OCI-LY7 (cell line): ENCODE measurements around the gene DRC7. TPM values are rescaled to one million over a fixed set of nuclear protein-coding genes. Genes with fewer than 3 reads are reported as not detected.

Experiments used
- BruUV-seq: library from RNA; stranded (reverse); fragments of 400-500 nt; replicated peaks from 2 replicates; lab custom pipeline; 2021; lab: Mats Ljungman, UMichigan
- CTCF ChIA-PET: fragments of 300-600 bp; sonication (Branson Sonifier 250); formaldehyde crosslinking; loops from one replicate; lab custom pipeline; 2022; ENCODE audit warnings: antibody characterized with exemption; ENCODE audit not compliant: unreplicated experiment; lab: Charles Lee
- POLR2A ChIA-PET: fragments of 300-600 bp; sonication (Branson Sonifier 250); formaldehyde crosslinking; loops from one replicate; lab custom pipeline; 2022; ENCODE audit warnings: antibody characterized with exemption; lab: Charles Lee
- DNase-seq: peaks from one replicate; pipeline ENCODE4 v3.0.0-alpha.2; 2015; ENCODE audit warnings: low spot score
- H2AFZ ChIP-seq: fragments of 200-600 bp; sonication (generic), shearing (Covaris generic); 2 replicates; pipeline ENCODE4 v1.6.1; 2014; ENCODE audit warnings: mild to moderate bottlenecking, antibody characterized with exemption, low read length, moderate library complexity
- H3K27ac ChIP-seq: fragments of 200-600 bp; sonication (generic); 2 replicates; pipeline ENCODE4 v1.5.1; 2014; ENCODE audit warnings: mixed run types, low read depth, mild to moderate bottlenecking, moderate library complexity, low read length, inconsistent platforms; ENCODE audit not compliant: poor library complexity, severe bottlenecking
- H3K36me3 ChIP-seq: fragments of 200-600 bp; sonication (generic); 2 replicates; pipeline ENCODE4 v1.6.1; 2014; ENCODE audit warnings: mild to moderate bottlenecking, antibody characterized with exemption, low read length, moderate library complexity, mixed read lengths; ENCODE audit not compliant: insufficient read depth
- H3K4me1 ChIP-seq: fragments of 200-600 bp; sonication (generic); 2 replicates; pipeline ENCODE4 v1.5.1; 2014; ENCODE audit warnings: mild to moderate bottlenecking, low read length; ENCODE audit not compliant: insufficient read depth, poor library complexity, severe bottlenecking
- H3K4me2 ChIP-seq: fragments of 200-600 bp; sonication (generic); 2 replicates; pipeline ENCODE4 v1.6.1; 2014; ENCODE audit warnings: mild to moderate bottlenecking, low read length
- H3K4me3 ChIP-seq: fragments of 200-600 bp; sonication (generic); 2 replicates; pipeline ENCODE4 v1.5.1; 2014; ENCODE audit warnings: mild to moderate bottlenecking, low read depth, low read length; ENCODE audit not compliant: poor library complexity, severe bottlenecking
- H3K79me2 ChIP-seq: fragments of 200-600 bp; sonication (generic); 2 replicates; pipeline ENCODE4 v1.6.1; 2016; ENCODE audit warnings: low read depth, mild to moderate bottlenecking, low read length, moderate library complexity, mixed read lengths; ENCODE audit not compliant: insufficient read depth
- H3K9me2 ChIP-seq: fragments of 200-600 bp; sonication (generic); 2 replicates; pipeline ENCODE4 v1.6.1; 2016; ENCODE audit warnings: mild to moderate bottlenecking, low read length, mixed read lengths; ENCODE audit not compliant: insufficient read depth
- H3K9me3 ChIP-seq: fragments of 200-600 bp; sonication (generic); 2 replicates; pipeline ENCODE4 v1.6.1; 2014; ENCODE audit warnings: mild to moderate bottlenecking, mixed run types, low read length, mixed read lengths
- H4K20me1 ChIP-seq: fragments of 200-600 bp; sonication (generic); 2 replicates; pipeline ENCODE4 v1.6.1; 2014; ENCODE audit warnings: mild to moderate bottlenecking, antibody characterized with exemption, low read length, moderate library complexity, mixed read lengths; ENCODE audit not compliant: insufficient read depth
- EZH2phosphoT487 ChIP-seq: fragments of 200-600 bp; sonication (generic); IDR thresholded peaks from 2 replicates; pipeline ENCODE4 v1.6.1; 2018; ENCODE audit warnings: low read depth, borderline replicate concordance, mild to moderate bottlenecking, mixed run types, antibody characterized with exemption, low read length, moderate library complexity, mixed read lengths
- intact Hi-C: fragments of 100-400 bp; cut with micrococcal nuclease; formaldehyde crosslinking; loops from one replicate; pipeline ENCODE4 v1.10.0; 2022; ENCODE audit not compliant: unreplicated experiment
- total RNA-seq, 2 experiments: library from RNA; depleted of rRNA in 1 of 2; stranded (reverse); fragments of >200 nt in 1 of 2; shearing (Covaris generic) in 1 of 2; gene quantifications; 2 replicates each; pipeline ENCODE4 v1.2.3, GENCODE V29; 2014 to 2022
- TF ChIP-seq, protein P1 (sequence below): fragments of 200-600 bp; sonication (generic); conservative IDR thresholded peaks from 2 replicates; pipeline ENCODE4 v1.5.1; 2014; ENCODE audit warnings: mild to moderate bottlenecking, antibody characterized with exemption, low read length, moderate library complexity, mixed read lengths

Gene DRC7
- total RNA-seq, 2 experiments from 2014 or later: 0.44 to 0.46 TPM

DNA sequence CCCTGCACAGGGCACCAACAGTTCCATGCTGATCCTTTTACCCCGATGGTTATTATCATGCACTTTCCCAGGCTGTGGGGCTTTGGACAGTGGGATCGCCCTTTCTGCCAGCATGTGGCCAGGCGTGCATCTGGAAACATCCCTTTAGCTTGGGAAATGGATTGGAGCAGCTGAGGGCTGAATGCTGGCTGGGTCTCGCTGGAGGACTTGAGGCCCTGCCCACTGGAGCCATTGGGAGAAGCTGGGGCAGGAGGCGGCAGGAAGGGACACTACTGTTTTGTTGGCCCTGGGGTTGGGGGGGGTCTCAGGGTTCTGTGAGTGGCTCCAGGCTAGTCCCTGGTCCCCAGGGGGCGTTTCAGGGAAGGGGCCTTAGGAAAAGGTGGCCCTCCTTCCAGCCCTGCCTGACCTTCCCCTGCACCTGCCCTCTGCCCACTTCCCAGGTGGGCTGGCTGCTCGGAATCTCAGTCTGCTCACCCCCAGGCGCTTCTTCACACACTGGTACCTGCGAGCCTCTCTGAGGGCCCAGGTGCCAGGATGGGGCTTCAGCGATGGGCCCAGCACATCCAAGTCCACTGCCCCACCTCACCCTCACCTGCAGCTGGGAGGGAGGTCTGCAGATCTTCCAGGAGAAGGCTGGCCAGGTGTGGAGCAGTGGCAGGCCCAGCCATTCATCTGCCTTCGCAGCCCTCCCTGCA lies 28.1 kb upstream of the DRC7 start:
- TF ChIP-seq EZH2phosphoT487: no peak
- TF ChIP-seq, protein P1, sequence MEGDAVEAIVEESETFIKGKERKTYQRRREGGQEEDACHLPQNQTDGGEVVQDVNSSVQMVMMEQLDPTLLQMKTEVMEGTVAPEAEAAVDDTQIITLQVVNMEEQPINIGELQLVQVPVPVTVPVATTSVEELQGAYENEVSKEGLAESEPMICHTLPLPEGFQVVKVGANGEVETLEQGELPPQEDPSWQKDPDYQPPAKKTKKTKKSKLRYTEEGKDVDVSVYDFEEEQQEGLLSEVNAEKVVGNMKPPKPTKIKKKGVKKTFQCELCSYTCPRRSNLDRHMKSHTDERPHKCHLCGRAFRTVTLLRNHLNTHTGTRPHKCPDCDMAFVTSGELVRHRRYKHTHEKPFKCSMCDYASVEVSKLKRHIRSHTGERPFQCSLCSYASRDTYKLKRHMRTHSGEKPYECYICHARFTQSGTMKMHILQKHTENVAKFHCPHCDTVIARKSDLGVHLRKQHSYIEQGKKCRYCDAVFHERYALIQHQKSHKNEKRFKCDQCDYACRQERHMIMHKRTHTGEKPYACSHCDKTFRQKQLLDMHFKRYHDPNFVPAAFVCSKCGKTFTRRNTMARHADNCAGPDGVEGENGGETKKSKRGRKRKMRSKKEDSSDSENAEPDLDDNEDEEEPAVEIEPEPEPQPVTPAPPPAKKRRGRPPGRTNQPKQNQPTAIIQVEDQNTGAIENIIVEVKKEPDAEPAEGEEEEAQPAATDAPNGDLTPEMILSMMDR: no peak
- no peak overlapping the region for H3K27ac ChIP-seq

DNA sequence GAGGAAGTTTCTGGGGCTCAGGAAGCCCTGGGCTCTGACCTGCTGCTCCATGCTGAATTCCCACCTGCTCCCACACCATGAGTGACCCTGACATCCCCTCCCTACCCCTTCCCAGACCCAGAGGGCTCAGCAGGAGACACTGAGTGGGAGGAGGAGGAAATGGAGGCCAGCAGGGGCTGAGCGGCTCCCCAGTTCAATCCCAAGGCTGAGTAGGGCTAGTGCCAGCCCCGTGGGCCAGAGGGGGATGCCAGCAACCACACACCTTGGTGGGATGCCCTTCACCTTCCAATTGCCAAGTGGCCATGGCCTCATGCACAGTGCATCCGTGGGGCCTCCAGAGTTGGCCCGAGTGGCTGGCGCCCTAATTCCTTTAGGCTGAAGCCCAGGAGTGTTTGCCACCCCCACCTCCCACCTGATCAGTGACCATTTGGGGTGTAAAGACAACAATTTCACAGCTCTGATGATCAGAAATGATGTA lies 27.5 kb upstream of the DRC7 start:
- Histone ChIP-seq H3K4me2 (no peak overlapping the region), H3K9me2 (no peaks in the 10 kb centered on the region), H3K79me2 (no peaks in the 10 kb centered on the region), H3K4me3 (no peak overlapping the region), H3K27ac (no peak overlapping the region), H2AFZ (no peak overlapping the region), H3K36me3 (no peaks in the 10 kb centered on the region), H3K4me1 (no peaks in the 10 kb centered on the region), H4K20me1 (no peaks in the 10 kb centered on the region), H3K9me3 (no peaks in the 10 kb centered on the region)
- no TSS peak for BruUV-seq
- intact Hi-C loops: no loop called here
- POLR2A ChIA-PET: no interaction called here
- TF ChIP-seq, protein P1: no peak
- TF ChIP-seq EZH2phosphoT487: no peak
- DNase-seq: no peak
- CTCF ChIA-PET: no interaction called here

More for the DNA sequence above, 28.1 kb upstream of the DRC7 start:
- Histone ChIP-seq H3K9me3 (no peaks in the 10 kb centered on the region), H3K9me2 (no peaks in the 10 kb centered on the region), H3K4me1 (no peaks in the 10 kb centered on the region), H3K79me2 (no peaks in the 10 kb centered on the region), H4K20me1 (no peaks in the 10 kb centered on the region), H3K4me2 (no peak overlapping the region), H3K4me3 (no peak overlapping the region), H3K36me3 (no peaks in the 10 kb centered on the region), H2AFZ (no peak overlapping the region)
- intact Hi-C loops: no loop called here
- POLR2A ChIA-PET: no interaction called here
- DNase-seq: no peak
- CTCF ChIA-PET: no interaction called here
- BruUV-seq: no TSS peak

DNA sequence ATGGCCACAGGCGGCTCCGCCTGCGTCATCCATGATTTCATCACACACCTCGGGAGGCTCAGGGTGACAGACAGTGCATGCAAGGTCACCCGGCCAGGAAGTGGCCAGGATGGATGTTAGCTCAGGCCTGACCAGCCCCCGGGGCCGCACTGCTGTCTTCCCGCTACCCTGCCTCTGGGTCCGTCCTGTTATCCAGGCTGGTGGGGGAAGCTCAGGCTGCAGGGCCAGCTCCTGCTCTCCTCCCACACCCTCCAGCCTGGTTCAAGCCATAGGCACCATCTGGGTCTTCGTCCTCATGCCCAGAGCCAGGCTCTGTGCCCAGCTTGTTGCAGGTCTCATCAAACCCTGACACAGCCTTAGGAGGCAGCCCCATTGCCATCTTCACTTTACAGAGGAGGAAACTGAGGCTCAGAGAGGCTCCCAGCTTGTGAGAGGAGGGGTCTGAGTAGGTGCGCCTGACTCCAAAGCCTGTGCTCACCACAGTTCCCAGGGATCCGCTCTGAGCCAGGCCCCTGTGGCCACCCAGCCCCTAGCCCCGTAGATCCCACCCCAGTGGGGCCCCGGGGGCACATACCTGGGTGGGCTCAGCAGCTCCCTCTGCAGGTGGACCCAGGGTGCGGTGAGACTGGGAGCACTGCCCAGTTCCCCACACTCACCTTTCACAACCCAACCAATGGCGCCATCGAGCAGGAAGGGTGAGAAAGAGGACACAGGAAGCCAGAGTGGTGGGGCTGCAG lies 26.9 kb upstream of the DRC7 start:
- intact Hi-C loops: no loop called here
- Histone ChIP-seq H3K27ac (no peak overlapping the region), H3K9me2 (no peaks in the 10 kb centered on the region), H3K9me3 (no peaks in the 10 kb centered on the region), H2AFZ (no peak overlapping the region), H3K4me1 (no peaks in the 10 kb centered on the region), H3K4me2 (no peak overlapping the region), H4K20me1 (no peaks in the 10 kb centered on the region), H3K36me3 (no peaks in the 10 kb centered on the region), H3K4me3 (no peak overlapping the region), H3K79me2 (no peaks in the 10 kb centered on the region)
- CTCF ChIA-PET: no interaction called here
- TF ChIP-seq, protein P1: peak; percentile 41
- TF ChIP-seq EZH2phosphoT487: no peak
- POLR2A ChIA-PET: no interaction called here
- BruUV-seq: no TSS peak
- no peak for DNase-seq
